Renal cortical epithelial cell (primary cell): Measurements from ENCODE around the gene P4HA1. TPM values are rescaled to one million over a fixed set of nuclear protein-coding genes. Genes with fewer than 3 reads are reported as not detected.
A peak's percentile ranks its signal among the peaks of the same experiment; 100 is the strongest.

Source experiments
- DNase-seq: peaks from one replicate; pipeline ENCODE4 v3.0.0-alpha.2; 2011; ENCODE audit warnings: low read depth
- total RNA-seq: library from RNA; depleted of rRNA; stranded (reverse); fragments of >200 nt; gene quantifications from 2 replicates; pipeline ENCODE4 v1.2.3, GENCODE V29; 2014

Gene P4HA1
- total RNA-seq, 1 donor from 2014 or later, result 302 TPM

GRCh38 chr10:73094986-73095480 is 1.6 kb downstream of the P4HA1 start:
- no peak for DNase-seq

- DNase-seq, result no peak
Measured at GRCh38 chr10:73093922-73094850, 2.5 kb downstream of the P4HA1 start.

- DNase-seq, result no peak
Measured at GRCh38 chr10:73092830-73093229, 3.8 kb downstream of the P4HA1 start.

- DNase-seq, result no peak
Measured at GRCh38 chr10:73088304-73088703, 8.4 kb downstream of the P4HA1 start.

GRCh38 chr10:73086816-73087215 is 9.8 kb downstream of the P4HA1 start:
- DNase-seq, result no peak

- no peak for DNase-seq
Measured at GRCh38 chr10:73084209-73084608, 12.5 kb downstream of the P4HA1 start.

GRCh38 chr10:73083221-73083620 is 13.4 kb downstream of the P4HA1 start:
- no peak for DNase-seq

GRCh38 chr10:73079779-73080541 is 16.7 kb downstream of the P4HA1 start:
- DNase-seq, result peak; percentile 67

GRCh38 chr10:73076360-73077183 is 20.1 kb downstream of the P4HA1 start:
- peak; percentile 35 for DNase-seq

- DNase-seq, result no peak
Measured at GRCh38 chr10:73075829-73076228, 20.8 kb downstream of the P4HA1 start.

GRCh38 chr10:73073627-73074026 is 23.0 kb downstream of the P4HA1 start:
- DNase-seq, result no peak

GRCh38 chr10:73065441-73065840 is 31.2 kb downstream of the P4HA1 start:
- no peak for DNase-seq

- no peak for DNase-seq
Measured at GRCh38 chr10:73061743-73062142, 34.9 kb downstream of the P4HA1 start.

- DNase-seq, result peak; percentile 59
Measured at GRCh38 chr10:73060738-73061635, 35.7 kb downstream of the P4HA1 start.

GRCh38 chr10:73060173-73060572 is 36.5 kb downstream of the P4HA1 start:
- no peak for DNase-seq

- DNase-seq, result no peak
Measured at GRCh38 chr10:73058057-73058591, 38.5 kb downstream of the P4HA1 start.

- DNase-seq, result no peak
Measured at GRCh38 chr10:73054286-73054685, 42.4 kb downstream of the P4HA1 start.

- DNase-seq, result no peak
Measured at GRCh38 chr10:73053275-73053674, 43.4 kb downstream of the P4HA1 start.

- DNase-seq, result peak; percentile 12
Measured at GRCh38 chr10:73044378-73045285, 52.0 kb downstream of the P4HA1 start.
